H9 (cell line): ENCODE data around the gene DPY19L3. TPM values are rescaled to one million over a fixed set of nuclear protein-coding genes. Genes with fewer than 3 reads are reported as not detected.

Experiments
- DNase-seq: peaks from one replicate; pipeline ENCODE4 v3.0.0-alpha.2; 2017
- H2AFZ ChIP-seq: one replicate; pipeline ENCODE4 v1.6.1; 2013; ENCODE audit warnings: mild to moderate bottlenecking, low read length, control low read depth, moderate library complexity
- H2AK5ac ChIP-seq: 2 replicates; pipeline ENCODE4 v1.6.1; 2013; ENCODE audit warnings: low read length, control low read depth, mixed read lengths; ENCODE audit not compliant: insufficient read length
- H2BK120ac ChIP-seq: one replicate; pipeline ENCODE4 v1.6.1; 2013; ENCODE audit warnings: low read depth, mild to moderate bottlenecking, low read length, control low read depth, inconsistent platforms; ENCODE audit not compliant: poor library complexity, severe bottlenecking
- H2BK12ac ChIP-seq: 2 replicates; pipeline ENCODE4 v1.6.1; 2013; ENCODE audit warnings: low read length, control low read depth, mixed read lengths, low read depth; ENCODE audit not compliant: insufficient read length
- H2BK15ac ChIP-seq: 2 replicates; pipeline ENCODE4 v1.6.1; 2013; ENCODE audit warnings: low read depth, low read length, control low read depth
- H2BK20ac ChIP-seq: one replicate; pipeline ENCODE4 v1.6.1; 2013; ENCODE audit warnings: low read depth, mild to moderate bottlenecking, low read length, control low read depth, inconsistent platforms; ENCODE audit not compliant: poor library complexity, severe bottlenecking
- H2BK5ac ChIP-seq: 2 replicates; pipeline ENCODE4 v1.6.1; 2013; ENCODE audit warnings: low read length, control low read depth, mixed read lengths; ENCODE audit not compliant: insufficient read length
- H3K14ac ChIP-seq: 2 replicates; pipeline ENCODE4 v1.6.1; 2013; ENCODE audit warnings: low read length, control low read depth; ENCODE audit not compliant: insufficient read depth
- H3K18ac ChIP-seq: 2 replicates; pipeline ENCODE4 v1.6.1; 2013; ENCODE audit warnings: low read depth, mild to moderate bottlenecking, mixed read lengths, low read length, control low read depth; ENCODE audit not compliant: insufficient read length
- H3K23ac ChIP-seq: 2 replicates; pipeline ENCODE4 v1.6.1; 2013; ENCODE audit warnings: low read length, control low read depth, mixed read lengths, low read depth; ENCODE audit not compliant: insufficient read length
- H3K23me2 ChIP-seq: 2 replicates; pipeline ENCODE4 v1.6.1; 2013; ENCODE audit warnings: low read depth, mild to moderate bottlenecking, mixed read lengths, low read length, control low read depth; ENCODE audit not compliant: insufficient read length, poor library complexity, severe bottlenecking
- H3K27ac ChIP-seq: 2 replicates; pipeline ENCODE4 v1.5.1; 2013; ENCODE audit warnings: low read length, control low read depth, mixed read lengths, low read depth; ENCODE audit not compliant: insufficient read length
- H3K27me3 ChIP-seq: 2 replicates; pipeline ENCODE4 v1.6.1; 2013; ENCODE audit warnings: low read length, control low read depth, inconsistent platforms; ENCODE audit not compliant: insufficient read depth
- H3K4ac ChIP-seq: 2 replicates; pipeline ENCODE4 v1.6.1; 2013; ENCODE audit warnings: low read depth, mild to moderate bottlenecking, control low read depth, inconsistent platforms, low read length, moderate library complexity
- H3K4me1 ChIP-seq: 2 replicates; pipeline ENCODE4 v1.6.1; 2013; ENCODE audit warnings: low read length, control low read depth, inconsistent platforms; ENCODE audit not compliant: insufficient read depth
- H3K4me2 ChIP-seq: 2 replicates; pipeline ENCODE4 v1.6.1; 2013; ENCODE audit warnings: low read length, control low read depth, mixed read lengths; ENCODE audit not compliant: insufficient read length, insufficient read depth
- H3K56ac ChIP-seq: 2 replicates; pipeline ENCODE4 v1.6.1; 2013; ENCODE audit warnings: low read depth, mild to moderate bottlenecking, mixed read lengths, low read length, control low read depth; ENCODE audit not compliant: insufficient read length
- H3K79me1 ChIP-seq: 2 replicates; pipeline ENCODE4 v1.6.1; 2013; ENCODE audit warnings: low read depth, mild to moderate bottlenecking, moderate library complexity, low read length, control low read depth, inconsistent platforms; ENCODE audit not compliant: insufficient read depth, poor library complexity, severe bottlenecking
- H3K79me2 ChIP-seq: 2 replicates; pipeline ENCODE4 v1.6.1; 2013; ENCODE audit warnings: low read length, control low read depth, inconsistent platforms; ENCODE audit not compliant: insufficient read depth
- H3K9ac ChIP-seq: 2 replicates; pipeline ENCODE4 v1.6.1; 2013; ENCODE audit warnings: low read length, control low read depth, mixed read lengths; ENCODE audit not compliant: insufficient read length; ENCODE audit errors: extremely low read depth
- H3K9me3 ChIP-seq: one replicate; pipeline ENCODE4 v1.6.1; 2013; ENCODE audit warnings: low read depth, low read length, inconsistent platforms; ENCODE audit not compliant: control insufficient read depth
- H3T11ph ChIP-seq: one replicate; pipeline ENCODE4 v1.6.1; 2013; ENCODE audit warnings: mild to moderate bottlenecking, low read length, control low read depth, inconsistent platforms
- H4K20me1 ChIP-seq: one replicate; pipeline ENCODE4 v1.6.1; 2013; ENCODE audit not compliant: control insufficient read depth, insufficient read length, insufficient read depth
- H4K5ac ChIP-seq: 2 replicates; pipeline ENCODE4 v1.6.1; 2013; ENCODE audit warnings: low read depth, mild to moderate bottlenecking, mixed read lengths, low read length, control low read depth; ENCODE audit not compliant: insufficient read length
- H4K8ac ChIP-seq: replicated peaks from 2 replicates; pipeline ENCODE4 v1.6.1; 2013; ENCODE audit warnings: low read length, control low read depth, mixed read lengths, low read depth; ENCODE audit not compliant: insufficient read length
- H4K91ac ChIP-seq: 2 replicates; pipeline ENCODE4 v1.6.1; 2013; ENCODE audit warnings: low read depth, mild to moderate bottlenecking, moderate library complexity, mixed read lengths, low read length, control low read depth; ENCODE audit not compliant: insufficient read length
- H3K27ac Mint-ChIP-seq, 3 experiments: 2 replicates in 2 of 3; 3 replicates in 1 of 3; pipeline ENCODE4 v1.8.0; 2020 to 2021; ENCODE audit warnings: mixed read lengths in 3 of 3, mild to moderate bottlenecking in 1 of 3, moderate library complexity in 1 of 3
- H3K27me3 Mint-ChIP-seq: 2 replicates; pipeline ENCODE4 v1.8.0; 2021; ENCODE audit warnings: low read depth, mild to moderate bottlenecking, moderate library complexity, mixed read lengths
- H3K36me3 Mint-ChIP-seq, 3 experiments: 2 replicates in 2 of 3; 3 replicates in 1 of 3; pipeline ENCODE4 v1.8.0; 2020 to 2021; ENCODE audit warnings: low read depth in 3 of 3, mixed read lengths in 3 of 3; ENCODE audit not compliant: insufficient read depth in 1 of 3
- H3K4me1 Mint-ChIP-seq, 2 experiments: 2 replicates each; pipeline ENCODE4 v1.8.0; 2020; ENCODE audit warnings: mixed read lengths in 2 of 2
- H3K4me3 Mint-ChIP-seq, 2 experiments: 2 replicates in 1 of 2; 3 replicates in 1 of 2; pipeline ENCODE4 v1.8.0; 2020 to 2021; ENCODE audit warnings: mild to moderate bottlenecking in 2 of 2, mixed read lengths in 2 of 2, moderate library complexity in 1 of 2
- H3K9me3 Mint-ChIP-seq, 2 experiments: 2 replicates in 1 of 2; 3 replicates in 1 of 2; pipeline ENCODE4 v1.8.0; 2020; ENCODE audit warnings: mild to moderate bottlenecking in 2 of 2, mixed read lengths in 2 of 2, moderate library complexity in 1 of 2
- CTCF ChIP-seq: fragments of 200-600 bp; sonication (generic); conservative IDR thresholded peaks from 3 replicates; pipeline ENCODE4 v1.8.0; 2021; ENCODE audit warnings: antibody characterized with exemption, mild to moderate bottlenecking
- WGBS: extraction: QIAGEN DNeasy Blood & Tissue Kit; methylation state at CpG from one replicate; pipeline ENCODE4 v1.1.7; 2013; ENCODE audit warnings: missing lambda C conversion rate, low lambda C conversion rate, mixed read lengths; ENCODE audit not compliant: insufficient read length; ENCODE audit errors: extremely low coverage; 5-methylcytosine and 5-hydroxymethylcytosine counted together
- total RNA-seq: library from RNA; stranded (reverse); gene quantifications from 2 replicates; pipeline ENCODE4 v1.2.1, GENCODE V29; 2021

The DPY19L3 gene
- total RNA-seq, 1 experiment from 2014 or later, result 54.5 TPM

GRCh38 chr19:32519023-32519422 lies 113.5 kb downstream of the DPY19L3 start:
- Mint-ChIP-seq H3K27me3 (peaks cover 1% of the 10 kb centered on the region), H3K9me3 (peaks cover 0 to 3% of the 10 kb centered on the region in 2 experiments; a peak in 3 of 5 replicates), H3K27ac (no peak overlapping the region), H3K36me3 (peaks cover 0 to 1% (median 0%) of the 10 kb centered on the region in 3 experiments; a peak in 1 of 7 replicates), H3K4me1 (no peaks in the 10 kb centered on the region), H3K4me3 (no peak overlapping the region)
- H2AK5ac ChIP-seq, result no peak overlapping the region
- no peaks in the 10 kb centered on the region for H3K23me2 ChIP-seq
- no peak overlapping the region for H4K5ac ChIP-seq
- no peak overlapping the region for H2BK15ac ChIP-seq
- no peaks in the 10 kb centered on the region for H3K79me2 ChIP-seq
- H4K8ac ChIP-seq, result no peak overlapping the region
- H3K27ac ChIP-seq, result no peak overlapping the region
- H2BK120ac ChIP-seq, result no peak overlapping the region
- no peak for DNase-seq
- no peaks in the 10 kb centered on the region for H3K79me1 ChIP-seq
- no peaks in the 10 kb centered on the region for H3K4me1 ChIP-seq
- H3K4ac ChIP-seq, result no peak overlapping the region
- H3K4me2 ChIP-seq, result no peak overlapping the region
- no peak overlapping the region for H4K91ac ChIP-seq
- H2BK12ac ChIP-seq, result no peak overlapping the region
- H3K9ac ChIP-seq, result no peak overlapping the region
- H3K9me3 ChIP-seq, result no peaks in the 10 kb centered on the region
- H3K14ac ChIP-seq, result no peak overlapping the region
- H3K18ac ChIP-seq, result no peak overlapping the region
- H3T11ph ChIP-seq, result no peak overlapping the region
- H4K20me1 ChIP-seq, result no peaks in the 10 kb centered on the region
- no peak for TF ChIP-seq CTCF
- H2BK5ac ChIP-seq, result no peak overlapping the region
- no peak overlapping the region for H2AFZ ChIP-seq
- no peak overlapping the region for H2BK20ac ChIP-seq
- no peak overlapping the region for H3K56ac ChIP-seq
- H3K27me3 ChIP-seq, result no peaks in the 10 kb centered on the region
- no CpG with 5 or more reads among the region's 1 CpG for WGBS
- H3K23ac ChIP-seq, result no peak overlapping the region
